Astrocyte of the cerebellum (primary cell): ENCODE data around the gene ANKH.
"Not testable (repeated sequence)": the region's sequence is repeated elsewhere in the genome, so short reads cannot be mapped to it uniquely, and the experiment has no call there.

Experiments used
- DNase-seq: peaks from one replicate; pipeline ENCODE4 v3.0.0-alpha.2; 2011; ENCODE audit warnings: low read depth
- H3K4me3 ChIP-seq: 2 replicates; pipeline ENCODE4 v1.5.1; 2011; ENCODE audit warnings: mild to moderate bottlenecking, low read depth, low read length, moderate library complexity
- in situ Hi-C: cut with HindIII; loops from 2 replicates; pipeline ENCODE4 v1.10.0; 2017; ENCODE audit warnings: low sequenced_read_pairs
- TF ChIP-seq, protein P1 (sequence below): IDR thresholded peaks from 2 replicates; pipeline ENCODE4 v1.5.1; 2012; ENCODE audit warnings: low read length, low read depth, moderate library complexity, mild to moderate bottlenecking; ENCODE audit errors: missing control alignments

ANKH gene

DNA sequence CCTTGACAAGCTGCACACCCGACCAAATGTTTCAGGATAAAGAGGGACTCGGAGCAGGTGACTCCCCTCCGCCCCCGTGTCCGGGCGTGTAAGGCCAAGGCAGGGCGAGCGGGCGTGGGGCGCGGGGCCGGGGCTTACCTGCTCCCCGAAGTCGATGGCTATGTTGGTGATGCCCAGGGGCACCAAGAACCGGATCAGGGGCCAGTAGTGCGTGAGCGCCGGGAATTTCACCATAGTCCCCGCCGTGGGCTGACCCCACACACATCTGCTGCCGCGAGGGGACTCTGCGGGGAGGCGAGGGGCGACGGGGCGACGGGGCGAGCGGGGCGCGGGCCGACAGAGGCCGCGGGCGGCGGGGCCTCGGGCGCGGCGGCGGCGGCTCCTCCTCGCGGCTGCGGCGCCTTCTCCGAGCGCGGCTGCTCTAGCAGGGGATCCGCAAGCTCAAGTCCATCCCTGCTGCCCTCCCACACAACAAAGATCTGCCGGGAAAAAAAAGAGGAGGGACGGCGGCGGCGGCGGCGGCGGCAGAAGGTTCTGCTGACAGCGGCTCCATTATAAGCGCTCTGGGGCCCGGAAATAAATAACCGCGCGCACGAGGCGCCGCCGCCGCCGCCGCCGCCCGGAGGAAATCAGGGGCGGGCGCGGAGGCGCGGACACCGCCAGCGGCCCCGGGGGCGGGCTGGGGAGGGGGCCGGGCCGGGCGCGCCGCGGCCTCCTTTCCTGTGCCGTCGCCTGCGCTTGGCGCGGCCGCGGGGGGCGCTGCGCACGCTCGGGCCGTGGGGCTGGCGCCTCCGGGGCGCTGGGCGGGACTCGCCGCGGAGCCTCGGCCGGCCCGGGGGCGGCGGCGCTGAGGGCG is at the start of gene ANKH:
ANKH (minus strand) TSS at position 565 of the 856 bp plus-strand sequence; CDS start at position 234, 331 bp downstream.
- H3K4me3 ChIP-seq, result peak within 1 kb of the TSS; percentile 71
- in situ Hi-C loops, result loop anchor here (5.0 kb wide), 1 partner anchor 131 kb away; no protein-coding TSS in a partner anchor
- DNase-seq, result peak; percentile 40
- TF ChIP-seq, protein P1, sequence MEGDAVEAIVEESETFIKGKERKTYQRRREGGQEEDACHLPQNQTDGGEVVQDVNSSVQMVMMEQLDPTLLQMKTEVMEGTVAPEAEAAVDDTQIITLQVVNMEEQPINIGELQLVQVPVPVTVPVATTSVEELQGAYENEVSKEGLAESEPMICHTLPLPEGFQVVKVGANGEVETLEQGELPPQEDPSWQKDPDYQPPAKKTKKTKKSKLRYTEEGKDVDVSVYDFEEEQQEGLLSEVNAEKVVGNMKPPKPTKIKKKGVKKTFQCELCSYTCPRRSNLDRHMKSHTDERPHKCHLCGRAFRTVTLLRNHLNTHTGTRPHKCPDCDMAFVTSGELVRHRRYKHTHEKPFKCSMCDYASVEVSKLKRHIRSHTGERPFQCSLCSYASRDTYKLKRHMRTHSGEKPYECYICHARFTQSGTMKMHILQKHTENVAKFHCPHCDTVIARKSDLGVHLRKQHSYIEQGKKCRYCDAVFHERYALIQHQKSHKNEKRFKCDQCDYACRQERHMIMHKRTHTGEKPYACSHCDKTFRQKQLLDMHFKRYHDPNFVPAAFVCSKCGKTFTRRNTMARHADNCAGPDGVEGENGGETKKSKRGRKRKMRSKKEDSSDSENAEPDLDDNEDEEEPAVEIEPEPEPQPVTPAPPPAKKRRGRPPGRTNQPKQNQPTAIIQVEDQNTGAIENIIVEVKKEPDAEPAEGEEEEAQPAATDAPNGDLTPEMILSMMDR, result no peak

DNA sequence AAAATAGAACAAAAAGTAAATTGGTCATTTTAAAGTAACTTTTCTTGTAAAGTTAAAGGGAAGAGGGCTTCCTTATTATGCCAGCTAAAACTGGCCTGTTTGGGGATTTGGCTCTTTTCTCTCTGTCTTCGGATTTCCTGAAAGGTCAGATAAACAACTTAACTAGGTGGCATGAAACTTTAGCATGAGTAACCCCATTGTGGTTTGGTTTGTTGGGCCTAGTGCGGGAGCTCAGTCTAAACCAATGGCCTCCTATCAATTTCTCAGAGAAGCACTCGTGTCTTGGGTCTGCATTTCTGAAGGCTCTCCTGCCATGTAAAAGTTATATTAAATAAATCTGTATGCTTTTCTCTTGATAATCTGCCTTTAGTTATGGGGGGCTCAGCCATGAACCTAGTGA is 48.5 kb upstream of the ANKH start:
- in situ Hi-C loops, result no loop called here
- TF ChIP-seq, protein P1, result no peak
- no peak overlapping the region for H3K4me3 ChIP-seq
- no peak for DNase-seq

DNA sequence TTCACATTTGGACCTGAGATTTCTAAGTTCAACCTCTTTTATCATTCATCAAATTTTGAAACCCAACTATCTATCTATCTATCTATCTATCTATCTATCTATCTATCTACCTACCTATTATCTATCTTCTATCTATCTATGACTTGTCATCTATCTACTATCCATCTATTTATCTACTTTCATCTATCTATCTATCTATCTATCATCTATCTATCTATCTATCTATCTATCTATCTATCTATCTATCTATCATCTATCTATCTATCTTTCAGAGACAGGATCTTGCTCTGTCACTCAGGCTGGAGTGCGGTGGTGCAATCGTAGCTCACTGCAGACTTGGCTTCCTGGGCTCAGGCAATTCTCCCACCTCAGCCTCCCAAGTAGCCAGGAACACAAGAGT is 47.5 kb upstream of the ANKH start:
- H3K4me3 ChIP-seq, DNase-seq, in situ Hi-C loops: not testable (repeated sequence)

DNA sequence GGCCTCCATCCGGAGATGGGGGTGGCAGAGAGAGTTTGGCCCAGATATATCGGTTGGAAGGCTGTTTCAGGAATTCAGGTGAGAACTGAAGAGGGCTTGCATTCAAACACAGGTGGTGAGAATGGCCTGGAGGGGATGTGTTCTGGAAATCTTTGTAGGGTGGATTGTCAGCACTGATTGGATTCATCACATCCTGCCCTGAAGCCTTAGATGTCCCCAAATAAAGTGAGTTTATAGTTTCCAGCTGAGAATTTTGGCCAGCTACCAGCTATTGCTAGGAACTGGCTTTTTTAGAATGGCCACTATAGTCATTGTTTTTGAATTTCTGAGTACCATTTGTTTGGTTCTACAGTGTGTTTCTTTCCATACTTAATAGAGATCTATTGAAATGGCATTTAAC is 46.1 kb upstream of the ANKH start:
- TF ChIP-seq, protein P1, result no peak
- no peak for DNase-seq
- in situ Hi-C loops, result no loop called here
- H3K4me3 ChIP-seq, result no peak overlapping the region

GRCh38 chr5:14915291-14915952 is 43.8 kb upstream of the ANKH start:
- no peak overlapping the region for H3K4me3 ChIP-seq
- TF ChIP-seq, protein P1, result no peak
- no peak for DNase-seq
- in situ Hi-C loops, result no loop called here

GRCh38 chr5:14914623-14915260 is 43.2 kb upstream of the ANKH start:
- TF ChIP-seq, protein P1, result no peak
- H3K4me3 ChIP-seq, result no peak overlapping the region
- DNase-seq, result no peak
- in situ Hi-C loops, result loop anchor here (5.0 kb wide), 1 partner anchor 88 kb away; no protein-coding TSS in a partner anchor
